H1 (cell line): ENCODE results near the gene DCUN1D3. TPM values are rescaled to one million over a fixed set of nuclear protein-coding genes. Genes with fewer than 3 reads are reported as not detected.

ENCODE experiments used
- CTCF ChIA-PET: fragments of 300-600 bp; sonication (Branson Sonifier 250); formaldehyde crosslinking; loops from one replicate; lab custom pipeline; 2021; ENCODE audit not compliant: partially characterized antibody; lab: Charles Lee
- POLR2A ChIA-PET: fragments of 300-600 bp; sonication (Branson Sonifier 250); formaldehyde crosslinking; loops from one replicate; lab custom pipeline; 2021; ENCODE audit warnings: inconsistent platforms; ENCODE audit not compliant: partially characterized antibody; lab: Charles Lee
- DNase-seq, 2 experiments: peaks; one replicate each; pipeline versions ENCODE4 v3.0.0 to v3.0.0-alpha.2; 2010 to 2022; ENCODE audit warnings: low spot score in 2 of 2, low read depth in 1 of 2, mixed read lengths in 1 of 2
- FAIRE-seq: peaks from 2 replicates; lab custom pipeline; 2011; peaks lifted over from hg19 to GRCh38; lab: Jason Lieb, UNC
- H2AFZ ChIP-seq: 2 replicates; pipeline ENCODE4 v1.8.1; 2012; ENCODE audit warnings: low read length, inconsistent platforms
- H2AK5ac ChIP-seq: 2 replicates; pipeline ENCODE4 v1.6.1; 2013; ENCODE audit warnings: low read depth, low read length
- H2BK120ac ChIP-seq: replicated peaks from 2 replicates; pipeline ENCODE3; 2013; ENCODE audit warnings: low read depth, low read length, inconsistent platforms
- H2BK12ac ChIP-seq: 2 replicates; pipeline ENCODE4 v1.6.1; 2013; ENCODE audit warnings: low read depth, low read length
- H2BK15ac ChIP-seq: 2 replicates; pipeline ENCODE4 v1.6.1; 2013; ENCODE audit warnings: low read length
- H2BK20ac ChIP-seq: 2 replicates; pipeline ENCODE4 v1.6.1; 2013; ENCODE audit warnings: low read length
- H2BK5ac ChIP-seq: 2 replicates; pipeline ENCODE4 v1.6.1; 2013; ENCODE audit warnings: low read depth, low read length
- H3K14ac ChIP-seq: 2 replicates; pipeline ENCODE4 v1.6.1; 2013; ENCODE audit warnings: inconsistent platforms; ENCODE audit not compliant: insufficient read length
- H3K18ac ChIP-seq: 2 replicates; pipeline ENCODE4 v1.6.1; 2013; ENCODE audit warnings: low read length; ENCODE audit errors: extremely low read depth
- H3K23ac ChIP-seq: 2 replicates; pipeline ENCODE4 v1.6.1; 2013; ENCODE audit warnings: inconsistent platforms; ENCODE audit not compliant: insufficient read length
- H3K23me2 ChIP-seq: 2 replicates; pipeline ENCODE4 v1.6.1; 2013; ENCODE audit warnings: low read depth, low read length
- H3K27ac ChIP-seq: 2 replicates; pipeline ENCODE4 v1.6.1; 2011; ENCODE audit warnings: low read depth, low read length, inconsistent platforms
- H3K27me3 ChIP-seq, 4 experiments: replicated peaks in 1 of 4; 1 replicate in 1 of 4; 2 replicates in 3 of 4; pipeline versions ENCODE4 v1.6.1 to v1.8.1; 2011 to 2013; ENCODE audit warnings: low read length in 3 of 4, mild to moderate bottlenecking in 3 of 4, inconsistent platforms in 2 of 4, mixed read lengths in 2 of 4, moderate library complexity in 1 of 4; ENCODE audit not compliant: control insufficient read depth in 3 of 4, insufficient read depth in 3 of 4; ENCODE audit errors: extremely low read depth in 1 of 4
- H3K36me3 ChIP-seq, 4 experiments: 2 replicates each; pipeline versions ENCODE4 v1.6.1 to v1.8.1; 2011 to 2013; ENCODE audit warnings: mild to moderate bottlenecking in 4 of 4, low read length in 3 of 4, moderate library complexity in 2 of 4, control low read depth in 1 of 4, inconsistent platforms in 1 of 4; ENCODE audit not compliant: insufficient read depth in 4 of 4, control insufficient read depth in 2 of 4
- H3K4ac ChIP-seq: replicated peaks from 2 replicates; pipeline ENCODE3; 2013; ENCODE audit warnings: low read length, low read depth, mixed read lengths, inconsistent platforms; ENCODE audit not compliant: insufficient read length
- H3K4me1 ChIP-seq, 4 experiments: replicated peaks in 1 of 4; 1 replicate in 1 of 4; 2 replicates in 3 of 4; pipeline versions ENCODE4 v1.6.1 to v1.8.1; 2011 to 2013; ENCODE audit warnings: low read length in 3 of 4, inconsistent platforms in 2 of 4, mixed read lengths in 1 of 4; ENCODE audit not compliant: insufficient read depth in 4 of 4, control insufficient read depth in 3 of 4
- H3K4me2 ChIP-seq, 2 experiments: 2 replicates each; pipeline versions ENCODE4 v1.6.1 to v1.8.1; 2011 to 2013; ENCODE audit warnings: low read depth in 2 of 2, low read length in 2 of 2, control low read depth in 1 of 2, inconsistent platforms in 1 of 2, mild to moderate bottlenecking in 1 of 2; ENCODE audit not compliant: insufficient read depth in 1 of 2
- H3K4me3 ChIP-seq, 4 experiments: fragments of 200-600, 300-600 bp in 1 of 4; sonication (generic), shearing (Covaris generic), sonication (Bioruptor Twin) in 1 of 4; 2 replicates each; pipeline versions ENCODE4 v1.5.1 to v1.8.1; 2011 to 2016; ENCODE audit warnings: low read length in 4 of 4, low read depth in 3 of 4, control low read depth in 2 of 4, inconsistent platforms in 2 of 4, mild to moderate bottlenecking in 2 of 4, mixed read lengths in 1 of 4, moderate library complexity in 1 of 4; ENCODE audit not compliant: insufficient read depth in 2 of 4; ENCODE audit errors: extremely low read depth in 1 of 4
- H3K56ac ChIP-seq: replicated peaks from 2 replicates; pipeline ENCODE3; 2013; ENCODE audit warnings: low read depth, mild to moderate bottlenecking, mixed read lengths, low read length, inconsistent platforms; ENCODE audit not compliant: insufficient read length
- H3K79me1 ChIP-seq: 2 replicates; pipeline ENCODE4 v1.6.1; 2013; ENCODE audit warnings: low read depth, low read length, control low read depth
- H3K79me2 ChIP-seq, 2 experiments: 2 replicates each; pipeline versions ENCODE4 v1.6.1 to v1.8.1; 2012 to 2013; ENCODE audit warnings: low read length in 2 of 2, mild to moderate bottlenecking in 2 of 2, inconsistent platforms in 1 of 2; ENCODE audit not compliant: insufficient read depth in 2 of 2, control insufficient read depth in 1 of 2
- H3K9ac ChIP-seq, 4 experiments: replicated peaks in 1 of 4; 1 replicate in 1 of 4; 2 replicates in 3 of 4; pipeline versions ENCODE4 v1.6.1 to v1.8.1; 2011 to 2013; ENCODE audit warnings: low read depth in 3 of 4, low read length in 3 of 4, control low read depth in 2 of 4, mild to moderate bottlenecking in 2 of 4, moderate library complexity in 2 of 4, inconsistent platforms in 1 of 4; ENCODE audit errors: extremely low read depth in 1 of 4
- H3K9me3 ChIP-seq, 2 experiments: 2 replicates each; pipeline versions ENCODE4 v1.6.1 to v1.8.1; 2012 to 2013; ENCODE audit warnings: mild to moderate bottlenecking in 2 of 2, moderate library complexity in 2 of 2, control low read depth in 1 of 2, inconsistent platforms in 1 of 2, low read depth in 1 of 2, low read length in 1 of 2, mixed read lengths in 1 of 2; ENCODE audit not compliant: insufficient read depth in 2 of 2
- H4K20me1 ChIP-seq, 2 experiments: replicated peaks in 1 of 2; 2 replicates each; pipeline versions ENCODE3 to v1.8.1; 2011 to 2013; ENCODE audit warnings: inconsistent platforms in 2 of 2, low read length in 2 of 2, mild to moderate bottlenecking in 1 of 2; ENCODE audit not compliant: insufficient read depth in 2 of 2, control insufficient read depth in 1 of 2
- H4K5ac ChIP-seq: 2 replicates; pipeline ENCODE4 v1.6.1; 2013; ENCODE audit warnings: low read length, low read depth, mixed read lengths, inconsistent platforms; ENCODE audit not compliant: insufficient read length
- H4K8ac ChIP-seq: 2 replicates; pipeline ENCODE4 v1.8.0; 2013; ENCODE audit warnings: mild to moderate bottlenecking, moderate library complexity, low read length, inconsistent platforms; ENCODE audit not compliant: insufficient read depth; ENCODE audit errors: extremely low read depth
- H4K91ac ChIP-seq: replicated peaks from 2 replicates; pipeline ENCODE3; 2013; ENCODE audit warnings: low read length, mixed read lengths, inconsistent platforms; ENCODE audit not compliant: insufficient read length
- CBX5 ChIP-seq: fragments of 300-800, 300-1000 bp; sonication (generic); IDR thresholded peaks from 2 replicates; pipeline ENCODE4 v1.7.1; 2016; ENCODE audit warnings: antibody characterized with exemption, low read length, low read depth
- EGR1 ChIP-seq: IDR thresholded peaks from 2 replicates; pipeline ENCODE4 v1.6.1; 2011; ENCODE audit warnings: low read depth, low read length, borderline replicate concordance
- GTF2F1 ChIP-seq: IDR thresholded peaks from 2 replicates; pipeline ENCODE4 v1.6.1; 2012; ENCODE audit warnings: low read depth, low read length, improper control_type of control experiment, borderline replicate concordance
- RAD21 ChIP-seq, 2 experiments: IDR thresholded peaks in 1 of 2; conservative IDR thresholded peaks in 1 of 2; 2 replicates each; pipeline ENCODE4 v1.6.1; 2011; ENCODE audit warnings: low read depth in 2 of 2, low read length in 2 of 2, improper control_type of control experiment in 1 of 2, inconsistent platforms in 1 of 2, mild to moderate bottlenecking in 1 of 2, moderate library complexity in 1 of 2
- WGBS, 2 experiments: shearing (Covaris generic) in 1 of 2; methylation state at CpG; one replicate each; pipeline versions ENCODE4 v1.1.6 to v1.1.7; 2013 to 2015; ENCODE audit warnings: low lambda C conversion rate in 2 of 2, mixed read lengths in 2 of 2, inconsistent platforms in 1 of 2, low coverage in 1 of 2, missing lambda C conversion rate in 1 of 2; ENCODE audit not compliant: insufficient replicate concordance in 2 of 2, insufficient coverage in 1 of 2, insufficient read length in 1 of 2; ENCODE audit errors: extremely low coverage in 1 of 2, missing lambda C conversion rate in 1 of 2; 5-methylcytosine and 5-hydroxymethylcytosine counted together
- polyA plus RNA-seq, 7 experiments: library from polyadenylated mRNA; depleted of rRNA in 3 of 7; stranded (reverse) in 5 of 7; unstranded in 2 of 7; fragments of >200 nt in 5 of 7; fragments of 200-250 nt in 2 of 7; gene quantifications; 1 replicate in 5 of 7; 2 replicates in 1 of 7; 4 replicates in 1 of 7; pipeline versions ENCODE4 v1.2.1 to v1.2.3, GENCODE V29; 2011 to 2013; ENCODE audit warnings: missing spikeins in 2 of 7, mixed read lengths in 2 of 7
- total RNA-seq: library from RNA; stranded (reverse); fragmentation: NEBNext Ultra II Directional; extraction: Animal tissue kit (Norgen Biotek cat#: 25700); gene quantifications from 2 replicates; pipeline ENCODE4 v1.2.1, GENCODE V29; 2021
- TF ChIP-seq, protein P1 (sequence below), 3 experiments: IDR thresholded peaks; 1 replicate in 2 of 3; 2 replicates in 1 of 3; pipeline versions ENCODE4 v1.5.1 to v1.6.1; 2011; ENCODE audit warnings: low read length in 3 of 3, mild to moderate bottlenecking in 3 of 3, inconsistent platforms in 2 of 3, low read depth in 1 of 3, moderate library complexity in 1 of 3; ENCODE audit not compliant: insufficient read depth in 1 of 3; ENCODE audit errors: control extremely low read depth in 1 of 3

DCUN1D3 gene
- total and polyA plus RNA-seq, 2 of the 8 experiments (the other 6 are each of a cell fraction or from before 2014, with no cell fraction given): 3.5 to 18.2 TPM

DNA sequence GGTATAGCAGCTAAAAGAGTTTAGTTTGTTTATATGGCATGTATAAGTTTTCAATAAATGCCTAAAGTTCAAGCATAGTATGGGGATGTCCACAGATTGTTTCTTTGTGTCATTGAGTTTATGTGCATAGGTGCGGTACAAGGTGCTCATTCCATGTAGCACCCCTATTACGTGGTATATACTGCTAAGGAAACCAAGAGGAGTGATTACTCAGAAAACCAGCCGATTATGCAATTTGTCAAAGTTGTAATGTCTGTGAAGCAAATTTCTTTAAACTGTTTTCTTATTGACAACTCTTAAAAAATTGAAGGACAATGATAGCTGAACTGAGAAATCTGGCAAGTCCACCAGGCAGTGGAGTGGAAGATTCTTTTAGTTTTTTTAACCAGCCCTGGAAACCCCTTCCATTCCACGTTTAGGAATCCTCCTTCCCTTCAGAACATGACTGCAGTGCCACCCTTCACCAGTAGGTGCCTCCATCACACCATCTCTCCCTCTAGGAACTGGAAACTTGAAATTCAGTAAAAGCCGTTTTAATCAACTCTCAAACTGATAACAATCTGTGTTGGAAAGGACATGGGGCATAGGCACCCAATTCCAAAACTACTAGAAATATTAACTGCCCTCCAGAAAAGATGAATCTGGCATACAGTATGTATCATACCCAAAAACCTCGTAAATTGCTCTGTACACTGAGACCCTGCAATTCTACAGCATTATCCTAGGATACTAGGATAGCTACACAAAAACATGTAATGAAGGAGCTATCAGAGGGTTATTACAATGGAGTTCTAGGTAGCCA lies 50.4 kb downstream of the DCUN1D3 start:
- H3K14ac ChIP-seq: no peak overlapping the region
- H2BK5ac ChIP-seq: no peak overlapping the region
- H4K8ac ChIP-seq: no peak overlapping the region
- peak in 1 of 2 experiments; percentile 91 for DNase-seq
- H3K9ac ChIP-seq: no peak overlapping the region
- H2AFZ ChIP-seq: no peak overlapping the region
- H3K9me3 ChIP-seq: no peaks in the 10 kb centered on the region
- POLR2A ChIA-PET: no interaction called here
- no peak overlapping the region for H2BK20ac ChIP-seq
- peaks cover 2% of the 10 kb centered on the region in 2 experiments for H4K20me1 ChIP-seq
- H3K27ac ChIP-seq: no peak overlapping the region
- H3K18ac ChIP-seq: no peak overlapping the region
- H3K56ac ChIP-seq: no peak overlapping the region
- H4K91ac ChIP-seq: no peak overlapping the region
- no peak overlapping the region for H3K23ac ChIP-seq
- TF ChIP-seq CBX5: no peak
- TF ChIP-seq, protein P1, sequence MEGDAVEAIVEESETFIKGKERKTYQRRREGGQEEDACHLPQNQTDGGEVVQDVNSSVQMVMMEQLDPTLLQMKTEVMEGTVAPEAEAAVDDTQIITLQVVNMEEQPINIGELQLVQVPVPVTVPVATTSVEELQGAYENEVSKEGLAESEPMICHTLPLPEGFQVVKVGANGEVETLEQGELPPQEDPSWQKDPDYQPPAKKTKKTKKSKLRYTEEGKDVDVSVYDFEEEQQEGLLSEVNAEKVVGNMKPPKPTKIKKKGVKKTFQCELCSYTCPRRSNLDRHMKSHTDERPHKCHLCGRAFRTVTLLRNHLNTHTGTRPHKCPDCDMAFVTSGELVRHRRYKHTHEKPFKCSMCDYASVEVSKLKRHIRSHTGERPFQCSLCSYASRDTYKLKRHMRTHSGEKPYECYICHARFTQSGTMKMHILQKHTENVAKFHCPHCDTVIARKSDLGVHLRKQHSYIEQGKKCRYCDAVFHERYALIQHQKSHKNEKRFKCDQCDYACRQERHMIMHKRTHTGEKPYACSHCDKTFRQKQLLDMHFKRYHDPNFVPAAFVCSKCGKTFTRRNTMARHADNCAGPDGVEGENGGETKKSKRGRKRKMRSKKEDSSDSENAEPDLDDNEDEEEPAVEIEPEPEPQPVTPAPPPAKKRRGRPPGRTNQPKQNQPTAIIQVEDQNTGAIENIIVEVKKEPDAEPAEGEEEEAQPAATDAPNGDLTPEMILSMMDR (IDR thresholded peaks at IDR 0.05; ENCODE audit: control extremely low read depth in 1 of 3, insufficient read depth in 1 of 3, low read depth in 1 of 3, low read length in 3 of 3): peak; percentile 69 to 96 (median 86)
- TF ChIP-seq EGR1: no peak
- no peak for TF ChIP-seq GTF2F1
- TF ChIP-seq RAD21 (IDR thresholded peaks at IDR 0.05 in 1 of 2, conservative IDR thresholded peaks at IDR 0.05 in 1 of 2; ENCODE audit: low read depth in 2 of 2, low read length in 2 of 2): peak; percentile 97 to 98
- H2AK5ac ChIP-seq: no peak overlapping the region
- H2BK15ac ChIP-seq: no peak overlapping the region
- no peaks in the 10 kb centered on the region for H3K79me1 ChIP-seq
- no peak overlapping the region for H3K4me2 ChIP-seq
- no peaks in the 10 kb centered on the region for H3K27me3 ChIP-seq
- H3K4me3 ChIP-seq: no peak overlapping the region
- peaks cover 0 to 2% (median 0%) of the 10 kb centered on the region in 4 experiments; a peak in 1 of 7 replicates for H3K4me1 ChIP-seq
- CTCF ChIA-PET: interaction anchor here (0.6 to 9.6 kb wide), 55 partner anchors 12 to 491 kb away, joined by 3 to 125 read pairs (median 4); partner anchors contain the start of genes CRYM and DNAH3
- peak; percentile 88 for FAIRE-seq
- no peak overlapping the region for H3K4ac ChIP-seq
- H3K79me2 ChIP-seq: no peaks in the 10 kb centered on the region
- H2BK12ac ChIP-seq: no peak overlapping the region
- H3K36me3 ChIP-seq: peaks cover 0 to 10% (median 1%) of the 10 kb centered on the region in 4 experiments; a peak in 2 of 8 replicates
- H2BK120ac ChIP-seq: no peak overlapping the region
- no peaks in the 10 kb centered on the region for H3K23me2 ChIP-seq
- H4K5ac ChIP-seq: no peak overlapping the region
- WGBS, 2 experiments: 70% methylated on average over 6 of the region's 6 CpGs; no CpG with 5 or more reads in 1 of the 2 experiments
